Measurements from ENCODE around the gene MIOS.

The MIOS gene

GRCh38 chr7:7562736-7563135, 3.9 kb upstream of the MIOS start:
- no peak for DNase-seq (ENCODE audit: low read depth in 1 of 2, low spot score in 1 of 2)
- in situ Hi-C loops (cut with HindIII; ENCODE audit: low pct_unique_long_range_greater_than_20kb, low sequenced_read_pairs): no loop called here
- TF ChIP-seq JUND (IDR thresholded peaks at IDR 0.05; ENCODE audit: low read depth): no peak

DNA sequence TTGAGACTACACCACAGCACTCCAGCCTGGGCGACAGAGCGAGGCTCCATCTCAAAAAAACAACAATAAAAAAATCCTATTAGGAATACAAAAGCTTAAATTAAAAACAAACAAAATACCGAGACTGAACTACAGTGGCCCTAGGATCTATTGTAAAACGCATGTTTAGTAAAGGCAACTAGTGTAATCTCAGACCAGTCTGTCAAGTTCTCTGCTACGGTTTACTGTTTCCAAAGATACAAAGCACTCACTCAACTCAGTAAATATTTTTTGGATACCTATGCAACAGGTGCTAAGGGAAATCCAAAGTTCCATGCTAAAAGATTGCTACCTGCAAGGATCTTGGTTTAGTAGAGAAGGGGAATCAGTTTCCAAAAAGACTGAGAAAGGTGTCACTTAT, 3.4 kb upstream of the MIOS start:
- 0 out of 2 replicates have a peak, but pooled peaks have one; percentile 40 for TF ChIP-seq JUND (IDR thresholded peaks at IDR 0.05; ENCODE audit: low read depth)
- in situ Hi-C loops (cut with HindIII; ENCODE audit: low pct_unique_long_range_greater_than_20kb, low sequenced_read_pairs): no loop called here
- DNase-seq (ENCODE audit: low read depth in 1 of 2, low spot score in 1 of 2): peak; percentile 55 to 89

GRCh38 chr7:7563813-7564212, 2.9 kb upstream of the MIOS start:
- TF ChIP-seq JUND (IDR thresholded peaks at IDR 0.05; ENCODE audit: low read depth): no peak
- DNase-seq (ENCODE audit: low read depth in 1 of 2, low spot score in 1 of 2): no peak
- in situ Hi-C loops (cut with HindIII; ENCODE audit: low pct_unique_long_range_greater_than_20kb, low sequenced_read_pairs): no loop called here

DNA sequence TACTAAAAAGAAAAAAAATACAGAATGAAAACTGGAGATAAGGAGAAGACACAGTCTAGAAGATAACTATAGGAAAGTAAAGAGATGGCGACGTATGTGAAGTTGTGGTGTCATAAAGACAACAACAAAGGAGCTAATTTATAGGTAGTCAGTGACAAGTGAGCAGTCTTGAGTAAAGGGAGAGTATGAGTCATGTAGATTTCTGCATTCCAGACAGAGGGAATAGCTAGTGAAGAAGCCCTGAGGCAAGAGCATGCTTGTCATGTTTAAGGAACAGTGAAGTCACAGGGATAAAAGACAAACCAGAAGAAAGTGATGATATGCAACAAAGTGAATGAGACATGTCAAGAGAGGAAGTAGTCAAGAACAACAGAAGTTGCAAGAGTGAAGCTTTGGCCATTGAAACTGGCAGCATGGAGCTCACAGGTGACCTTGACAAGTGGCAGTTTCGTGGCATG, 2.3 kb upstream of the MIOS start:
- peak; percentile 69 for TF ChIP-seq JUND (IDR thresholded peaks at IDR 0.05; ENCODE audit: low read depth)
- in situ Hi-C loops (cut with HindIII; ENCODE audit: low pct_unique_long_range_greater_than_20kb, low sequenced_read_pairs): no loop called here
- peak; percentile 33 to 86 for DNase-seq (ENCODE audit: low read depth in 1 of 2, low spot score in 1 of 2)

DNA sequence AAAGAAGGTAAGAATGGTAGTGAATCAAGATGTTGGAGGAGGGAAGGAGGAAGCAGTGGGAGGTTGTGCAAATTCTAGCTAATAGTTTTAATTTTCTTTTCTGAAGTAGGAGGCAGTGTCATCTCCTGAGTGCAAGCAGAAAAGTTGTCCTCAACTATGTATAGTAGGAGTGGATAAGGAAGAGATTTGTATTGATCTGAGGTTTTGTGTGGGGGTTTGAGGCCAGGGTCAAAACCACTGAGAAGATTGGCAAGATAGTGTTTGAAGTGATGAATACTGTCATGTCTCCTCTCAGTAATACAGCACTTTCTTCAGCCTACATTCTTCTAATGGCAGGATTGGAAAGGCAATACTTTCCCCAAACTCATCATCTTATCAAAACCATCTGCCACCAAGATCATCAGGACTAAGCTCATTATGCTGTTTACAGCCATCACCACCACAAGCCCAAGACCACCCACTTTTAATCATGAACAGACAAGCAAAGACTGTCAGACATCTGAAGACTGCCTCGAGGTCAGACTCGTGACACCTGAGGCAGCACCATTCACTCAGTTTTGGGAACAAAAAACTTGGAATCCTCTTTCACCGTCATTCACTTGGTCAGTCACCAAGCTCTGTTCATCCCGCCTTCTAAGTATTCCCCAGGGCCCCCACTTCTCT, 1.5 kb upstream of the MIOS start:
- no peak for DNase-seq (ENCODE audit: low read depth in 1 of 2, low spot score in 1 of 2)
- in situ Hi-C loops (cut with HindIII; ENCODE audit: low pct_unique_long_range_greater_than_20kb, low sequenced_read_pairs): no loop called here
- TF ChIP-seq JUND (IDR thresholded peaks at IDR 0.05; ENCODE audit: low read depth): no peak

- peak; percentile 7; the same call in 1 of the 2 replicates for TF ChIP-seq JUND (IDR thresholded peaks at IDR 0.05; ENCODE audit: low read depth)
- peak; percentile 60 to 93 for DNase-seq (ENCODE audit: low read depth in 1 of 2, low spot score in 1 of 2)
- in situ Hi-C loops (cut with HindIII; ENCODE audit: low pct_unique_long_range_greater_than_20kb, low sequenced_read_pairs): no loop called here
These were observed 686 bp upstream of the MIOS start for GRCh38 chr7:7565746-7566650.

GRCh38 chr7:7567898-7568531, 1.3 kb downstream of the MIOS start:
- in situ Hi-C loops (cut with HindIII; ENCODE audit: low pct_unique_long_range_greater_than_20kb, low sequenced_read_pairs): no loop called here
- TF ChIP-seq JUND (IDR thresholded peaks at IDR 0.05; ENCODE audit: low read depth): no peak
- peak in 1 of 2 experiments; percentile 38 for DNase-seq (ENCODE audit: low read depth in 1 of 2, low spot score in 1 of 2)

- in situ Hi-C loops (cut with HindIII; ENCODE audit: low pct_unique_long_range_greater_than_20kb, low sequenced_read_pairs): no loop called here
- TF ChIP-seq JUND (IDR thresholded peaks at IDR 0.05; ENCODE audit: low read depth): no peak
These were observed 1.9 kb downstream of the MIOS start for GRCh38 chr7:7568553-7568952.

GRCh38 chr7:7569081-7569527, 2.4 kb downstream of the MIOS start:
- no peak for TF ChIP-seq JUND (IDR thresholded peaks at IDR 0.05; ENCODE audit: low read depth)
- no peak for DNase-seq (ENCODE audit: low read depth in 1 of 2, low spot score in 1 of 2)
- in situ Hi-C loops (cut with HindIII; ENCODE audit: low pct_unique_long_range_greater_than_20kb, low sequenced_read_pairs): no loop called here

More at GRCh38 chr7:7568553-7568952, 1.9 kb downstream of the MIOS start:
- no peak for DNase-seq (ENCODE audit: low read depth in 1 of 2, low spot score in 1 of 2)

DNA sequence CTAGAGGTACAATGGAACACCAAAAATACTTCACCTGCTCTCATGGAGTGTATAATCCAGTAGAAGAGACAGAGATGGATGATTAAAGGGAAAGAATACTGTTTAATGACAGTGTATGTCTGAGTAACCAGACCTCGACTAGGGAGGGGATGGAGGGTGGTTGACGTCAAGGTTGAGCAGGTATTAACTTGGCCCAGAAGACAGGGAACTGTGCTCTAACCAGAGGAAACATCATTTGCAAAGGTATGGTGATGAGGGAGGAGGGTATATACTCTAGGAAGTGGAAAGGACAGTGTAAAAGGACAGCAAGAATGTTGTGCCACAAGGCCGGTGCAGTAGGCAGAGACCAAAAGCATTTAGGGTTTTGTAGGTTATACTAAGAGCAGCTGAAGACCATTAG, 2.9 kb downstream of the MIOS start:
- no peak for DNase-seq (ENCODE audit: low read depth in 1 of 2, low spot score in 1 of 2)
- in situ Hi-C loops (cut with HindIII; ENCODE audit: low pct_unique_long_range_greater_than_20kb, low sequenced_read_pairs): no loop called here
- TF ChIP-seq JUND (IDR thresholded peaks at IDR 0.05; ENCODE audit: low read depth): no peak

DNA sequence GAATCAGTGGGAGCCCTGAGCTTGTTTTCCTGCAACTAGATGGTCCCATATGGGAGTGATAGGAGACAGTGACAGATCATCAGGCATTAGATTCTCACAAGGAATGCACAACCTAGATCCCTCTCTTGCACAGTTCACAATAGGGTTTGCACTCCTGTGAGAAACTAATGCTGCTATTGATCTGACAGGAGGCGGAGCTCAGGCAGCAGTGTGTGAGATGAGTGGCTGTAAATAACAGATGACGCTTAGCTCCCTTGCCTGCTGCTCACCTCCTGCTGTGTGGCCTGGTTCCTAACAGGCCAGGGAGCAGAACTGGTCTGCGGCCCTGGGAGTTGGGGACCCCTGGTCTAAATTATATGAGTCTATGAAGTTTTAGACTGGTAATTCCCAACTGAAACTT, 3.9 kb downstream of the MIOS start:
- no peak for TF ChIP-seq JUND (IDR thresholded peaks at IDR 0.05; ENCODE audit: low read depth)

DNA sequence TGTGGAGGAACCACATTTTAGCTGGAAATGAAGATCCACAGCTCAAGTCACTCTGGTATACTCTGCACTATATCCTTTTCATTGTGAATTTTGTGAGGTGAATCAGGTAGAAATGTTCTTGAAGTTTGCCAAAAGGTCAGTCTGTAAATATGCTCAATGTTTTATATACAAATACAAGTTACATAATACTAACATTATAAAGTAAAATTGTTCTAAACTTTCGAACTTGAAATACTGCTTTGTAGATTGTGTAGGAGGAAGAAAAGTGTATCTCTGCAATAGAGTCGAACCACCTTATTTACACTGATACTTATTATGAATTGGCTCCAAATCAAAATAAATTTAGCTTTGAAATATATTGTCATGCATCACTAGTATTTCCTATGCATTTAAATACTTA, 7.0 kb downstream of the MIOS start:
- no peak for TF ChIP-seq JUND (IDR thresholded peaks at IDR 0.05; ENCODE audit: low read depth)
- no peak for DNase-seq (ENCODE audit: low read depth in 1 of 2, low spot score in 1 of 2)
- in situ Hi-C loops (cut with HindIII; ENCODE audit: low pct_unique_long_range_greater_than_20kb, low sequenced_read_pairs): no loop called here

More for the DNA sequence above, 3.9 kb downstream of the MIOS start:
- no peak for DNase-seq (ENCODE audit: low read depth in 1 of 2, low spot score in 1 of 2)
- in situ Hi-C loops (cut with HindIII; ENCODE audit: low pct_unique_long_range_greater_than_20kb, low sequenced_read_pairs): no loop called here

All from T47D (cell line).